Measurements from ENCODE around the gene PMEL.

GRCh38 chr12:55974308-55974730 is 8.5 kb upstream of the PMEL start:
- TF ChIP-seq, protein P1, sequence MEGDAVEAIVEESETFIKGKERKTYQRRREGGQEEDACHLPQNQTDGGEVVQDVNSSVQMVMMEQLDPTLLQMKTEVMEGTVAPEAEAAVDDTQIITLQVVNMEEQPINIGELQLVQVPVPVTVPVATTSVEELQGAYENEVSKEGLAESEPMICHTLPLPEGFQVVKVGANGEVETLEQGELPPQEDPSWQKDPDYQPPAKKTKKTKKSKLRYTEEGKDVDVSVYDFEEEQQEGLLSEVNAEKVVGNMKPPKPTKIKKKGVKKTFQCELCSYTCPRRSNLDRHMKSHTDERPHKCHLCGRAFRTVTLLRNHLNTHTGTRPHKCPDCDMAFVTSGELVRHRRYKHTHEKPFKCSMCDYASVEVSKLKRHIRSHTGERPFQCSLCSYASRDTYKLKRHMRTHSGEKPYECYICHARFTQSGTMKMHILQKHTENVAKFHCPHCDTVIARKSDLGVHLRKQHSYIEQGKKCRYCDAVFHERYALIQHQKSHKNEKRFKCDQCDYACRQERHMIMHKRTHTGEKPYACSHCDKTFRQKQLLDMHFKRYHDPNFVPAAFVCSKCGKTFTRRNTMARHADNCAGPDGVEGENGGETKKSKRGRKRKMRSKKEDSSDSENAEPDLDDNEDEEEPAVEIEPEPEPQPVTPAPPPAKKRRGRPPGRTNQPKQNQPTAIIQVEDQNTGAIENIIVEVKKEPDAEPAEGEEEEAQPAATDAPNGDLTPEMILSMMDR (optimal IDR thresholded peaks at IDR 0.05 in 1 of 3, IDR thresholded peaks at IDR 0.05 in 1 of 3, conservative IDR thresholded peaks at IDR 0.05 in 1 of 3; ENCODE audit: extremely low read depth in 1 of 3, insufficient read depth in 2 of 3, low read length in 3 of 3): no peak
- no peak for TF ChIP-seq EZH2 (IDR thresholded peaks at IDR 0.05; ENCODE audit: low read length)

All from keratinocyte (primary cell).